HG02623 (cell line): ENCODE measurements around the gene TP53AIP1.
"Not testable (repeated sequence)": the region's sequence is repeated elsewhere in the genome, so short reads cannot be mapped to it uniquely, and the experiment has no call there.

Experiments
- ATAC-seq: cut with Tn5 transposase; IDR thresholded peaks from one replicate; pipeline ENCODE4 v1.9.1; 2021; ENCODE audit warnings: moderate library complexity; ENCODE audit not compliant: unreplicated experiment

The TP53AIP1 gene

GRCh38 chr11:128926000-128926399, 16.7 kb downstream of the TP53AIP1 start:
- no peak for ATAC-seq

- ATAC-seq, result no peak
Measured at GRCh38 chr11:128925250-128925600, 17.4 kb downstream of the TP53AIP1 start.

- ATAC-seq, result no peak
Measured at GRCh38 chr11:128924510-128925249, 18.0 kb downstream of the TP53AIP1 start.

GRCh38 chr11:128924104-128924503, 18.6 kb downstream of the TP53AIP1 start:
- ATAC-seq, result no peak

GRCh38 chr11:128921793-128922192, 20.9 kb downstream of the TP53AIP1 start:
- ATAC-seq, result no peak

- ATAC-seq, result no peak
Measured at GRCh38 chr11:128920666-128921065, 22.0 kb downstream of the TP53AIP1 start.

GRCh38 chr11:128919635-128920034, 23.0 kb downstream of the TP53AIP1 start:
- ATAC-seq, result not testable (repeated sequence)

GRCh38 chr11:128919216-128919615, 23.5 kb downstream of the TP53AIP1 start:
- ATAC-seq, result no peak

- peak; percentile 45 for ATAC-seq
Measured at GRCh38 chr11:128917144-128917724, 25.4 kb downstream of the TP53AIP1 start.

GRCh38 chr11:128916681-128917080, 26.0 kb downstream of the TP53AIP1 start:
- ATAC-seq, result no peak

- ATAC-seq, result no peak
Measured at GRCh38 chr11:128916037-128916572, 26.6 kb downstream of the TP53AIP1 start.

- ATAC-seq, result no peak
Measured at GRCh38 chr11:128915149-128915521, 27.5 kb downstream of the TP53AIP1 start.

- no peak for ATAC-seq
Measured at GRCh38 chr11:128914216-128915148, 28.2 kb downstream of the TP53AIP1 start.

- ATAC-seq, result no peak
Measured at GRCh38 chr11:128913806-128914205, 28.9 kb downstream of the TP53AIP1 start.

- ATAC-seq, result no peak
Measured at GRCh38 chr11:128911701-128912100, 31.0 kb downstream of the TP53AIP1 start.

- ATAC-seq, result no peak
Measured at GRCh38 chr11:128911239-128911638, 31.4 kb downstream of the TP53AIP1 start.

GRCh38 chr11:128910576-128910975, 32.1 kb downstream of the TP53AIP1 start:
- ATAC-seq, result no peak

- ATAC-seq, result no peak
Measured at GRCh38 chr11:128909438-128910125, 33.1 kb downstream of the TP53AIP1 start.

- ATAC-seq, result no peak
Measured at GRCh38 chr11:128908391-128909246, 34.1 kb downstream of the TP53AIP1 start.

- ATAC-seq, result no peak
Measured at GRCh38 chr11:128907585-128907984, 35.1 kb downstream of the TP53AIP1 start.
